Mucosa of descending colon (tissue), 3 donors: ENCODE measurements around the gene PRDX6. TPM values are rescaled to one million over a fixed set of nuclear protein-coding genes. Genes with fewer than 3 reads are reported as not detected.
"Not testable (repeated sequence)": the region's sequence is repeated elsewhere in the genome, so short reads cannot be mapped to it uniquely, and the experiment has no call there.

Experiments
- ATAC-seq: fragments of 200-7000 bp; cut with Tn5 transposase; one replicate; pipeline ENCODE4 v1.9.1; 2020; ENCODE audit warnings: mild to moderate bottlenecking, moderate library complexity
- DNase-seq, 3 donors: peaks; one replicate each; pipeline ENCODE4 v3.0.0-alpha.2; 2020
- H3K36me3 ChIP-seq: fragments of 200-600 bp; one replicate; pipeline ENCODE4 v1.8.0; 2021; ENCODE audit warnings: low read depth, mild to moderate bottlenecking
- H3K4me1 ChIP-seq: fragments of 200-600 bp; one replicate; pipeline ENCODE4 v1.8.0; 2021; ENCODE audit warnings: low read depth, mild to moderate bottlenecking
- H3K4me3 ChIP-seq: fragments of 200-600 bp; one replicate; pipeline ENCODE4 v1.8.0; 2021; ENCODE audit warnings: mild to moderate bottlenecking
- H3K9me3 ChIP-seq: fragments of 200-600 bp; one replicate; pipeline ENCODE4 v1.8.0; 2021; ENCODE audit warnings: mild to moderate bottlenecking
- CTCF ChIP-seq: fragments of 200-600 bp; IDR thresholded peaks from one replicate; pipeline ENCODE4 v1.8.0; 2022; ENCODE audit warnings: antibody characterized with exemption, mild to moderate bottlenecking
- intact Hi-C, 2 donors: fragments of 100-400 bp; cut with DNase I in 1 of 2; cut with micrococcal nuclease in 1 of 2; formaldehyde crosslinking; loops; one replicate each; pipeline versions ENCODE4 v1.11.0 to v1.11.1; 2022; cut with DNase I, micrococcal nuclease
- total RNA-seq, 3 donors: library from RNA; stranded (reverse); fragmentation: NEBNext Ultra II Directional in 2 of 3; extraction: Animal tissue kit (Norgen Biotek cat#: 25700) in 2 of 3; gene quantifications; one replicate each; pipeline versions ENCODE4 v1.2.1 to v1.2.4, GENCODE V29; 2021 to 2023
- donor health status: DM: no; HTN: no; CAD: no; lungs with moderate emphysema.
- donor health status: DM: no; HTN: no; CAD: no.
- donor health status: DM: no; HTN: yes; CAD: no.

PRDX6 gene
- total RNA-seq, 3 donors from 2014 or later, result 398 to 884 (median 511) TPM

DNA sequence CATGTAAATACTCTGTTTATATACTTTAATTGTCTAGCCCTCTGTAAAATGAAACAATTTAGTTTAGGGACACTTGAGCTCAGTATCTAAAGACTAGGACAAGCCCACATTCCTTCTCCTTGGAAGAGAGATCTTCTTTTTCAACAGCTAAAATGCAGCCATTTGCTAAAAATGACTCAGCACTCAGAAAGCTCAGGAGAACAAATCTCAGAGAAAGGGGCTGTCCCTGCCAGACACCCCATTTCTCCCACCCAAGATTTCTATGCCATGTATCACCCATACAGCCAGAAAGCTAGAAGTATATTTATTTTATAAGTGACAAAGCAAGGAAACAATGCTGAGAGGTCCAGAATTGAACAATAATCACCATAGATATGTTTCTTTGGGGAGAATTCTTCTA lies 23.2 kb upstream of the PRDX6 start:
- no peaks in the 10 kb centered on the region for H3K9me3 ChIP-seq
- intact Hi-C loops, result no loop called here
- H3K36me3 ChIP-seq, result no peaks in the 10 kb centered on the region
- H3K4me1 ChIP-seq, result no peaks in the 10 kb centered on the region
- no peak for TF ChIP-seq CTCF
- H3K4me3 ChIP-seq, result no peak overlapping the region
- ATAC-seq (no peak), DNase-seq (no peak)

DNA sequence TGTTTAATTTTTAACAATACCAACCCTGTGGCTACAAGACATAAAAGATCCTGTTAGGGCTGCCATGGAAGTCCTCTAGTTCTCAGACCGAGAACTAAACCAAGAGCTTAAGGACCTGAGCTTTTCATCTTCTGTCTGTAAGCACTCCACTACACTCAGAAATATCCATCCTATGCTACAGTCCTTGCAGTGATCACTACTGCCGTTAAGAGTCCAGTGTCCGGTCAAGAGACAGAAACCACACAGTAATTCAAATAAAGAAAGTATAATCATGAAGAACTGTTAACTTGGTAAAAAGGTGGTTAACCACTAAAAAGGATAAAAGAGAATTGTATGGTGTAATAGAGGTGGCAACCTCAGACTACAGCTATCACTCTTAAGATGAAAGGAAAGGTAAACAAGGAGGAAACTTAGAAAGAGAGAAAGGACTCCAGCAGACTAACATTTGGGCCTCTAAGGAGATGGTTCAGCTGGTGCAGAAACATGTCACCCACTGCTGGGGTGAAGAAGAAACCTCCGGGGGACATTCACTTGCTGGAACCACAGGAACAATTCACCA lies 22.1 kb upstream of the PRDX6 start:
- no peak overlapping the region for H3K4me3 ChIP-seq
- no peaks in the 10 kb centered on the region for H3K9me3 ChIP-seq
- DNase-seq (no peak), ATAC-seq (no peak)
- intact Hi-C loops, result no loop called here
- no peak for TF ChIP-seq CTCF
- no peaks in the 10 kb centered on the region for H3K4me1 ChIP-seq
- no peaks in the 10 kb centered on the region for H3K36me3 ChIP-seq

GRCh38 chr1:173459885-173460284 lies 17.2 kb upstream of the PRDX6 start:
- H3K4me3 ChIP-seq, result no peak overlapping the region
- TF ChIP-seq CTCF, result no peak
- no peaks in the 10 kb centered on the region for H3K9me3 ChIP-seq
- no peak for DNase-seq
- intact Hi-C loops, result no loop called here
- no peaks in the 10 kb centered on the region for H3K36me3 ChIP-seq
- no peaks in the 10 kb centered on the region for H3K4me1 ChIP-seq
- ATAC-seq, result no peak

GRCh38 chr1:173462666-173463065 lies 14.5 kb upstream of the PRDX6 start:
- intact Hi-C loops, H3K4me1 ChIP-seq, DNase-seq, ATAC-seq, H3K9me3 ChIP-seq, H3K36me3 ChIP-seq, H3K4me3 ChIP-seq: not testable (repeated sequence)

- H3K9me3 ChIP-seq, H3K36me3 ChIP-seq, H3K4me3 ChIP-seq, ATAC-seq, intact Hi-C loops, H3K4me1 ChIP-seq, DNase-seq: not testable (repeated sequence)
Measured at GRCh38 chr1:173464185-173464584, 12.9 kb upstream of the PRDX6 start.

DNA sequence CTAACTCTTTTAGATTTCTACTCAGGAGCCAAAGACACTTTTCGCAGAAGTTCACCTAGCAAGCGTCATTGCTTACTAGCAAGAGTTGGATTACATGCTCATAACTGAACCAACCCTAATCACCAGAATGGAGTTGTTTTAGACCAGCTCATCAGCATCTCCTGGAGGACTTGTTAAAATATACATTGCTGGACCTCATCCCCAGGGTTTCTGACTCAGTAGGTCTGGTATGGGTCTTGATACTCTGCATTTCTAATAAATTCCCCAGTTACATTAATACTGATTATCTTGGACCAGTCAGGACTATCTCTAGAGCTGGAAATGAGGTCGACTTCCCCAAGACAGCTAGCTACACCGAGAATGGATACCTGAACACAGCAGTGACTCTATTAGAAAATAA lies 9.7 kb upstream of the PRDX6 start:
- Histone ChIP-seq H3K4me1 (no peaks in the 10 kb centered on the region), H3K9me3 (peaks cover 8% of the 10 kb centered on the region), H3K4me3 (no peak overlapping the region), H3K36me3 (no peaks in the 10 kb centered on the region)
- DNase-seq (no peak), ATAC-seq (no peak)
- intact Hi-C loops, result no loop called here
- TF ChIP-seq CTCF, result no peak

GRCh38 chr1:173469656-173470055 lies 7.5 kb upstream of the PRDX6 start:
- peak in 1 of 3 donors; percentile 36 for DNase-seq
- H3K4me1 ChIP-seq, result peaks cover 16% of the 10 kb centered on the region
- peaks cover 8% of the 10 kb centered on the region for H3K9me3 ChIP-seq
- intact Hi-C loops, result no loop called here
- H3K36me3 ChIP-seq, result no peaks in the 10 kb centered on the region
- peak; percentile 88 for ATAC-seq
- TF ChIP-seq CTCF, result no peak
- H3K4me3 ChIP-seq, result no peak overlapping the region
